CD4-positive, alpha-beta T cell treated with Interleukin-2 at 100 ng/mL for 4 hours (primary cell): ENCODE results near the gene ATOH8.

Experiments used
- DNase-seq: peaks from one replicate; pipeline ENCODE4 v3.0.0-alpha.2; 2020; ENCODE audit warnings: low spot score

Gene ATOH8

GRCh38 chr2:85736456-85737355, 17.1 kb upstream of the ATOH8 start:
- no peak for DNase-seq

GRCh38 chr2:85737481-85737880, 16.3 kb upstream of the ATOH8 start:
- no peak for DNase-seq

- no peak for DNase-seq
Observed at GRCh38 chr2:85737961-85738360, 15.8 kb upstream of the ATOH8 start.

- no peak for DNase-seq
Observed at GRCh38 chr2:85740193-85740592, 13.6 kb upstream of the ATOH8 start.

- no peak for DNase-seq
Observed at GRCh38 chr2:85741211-85741832, 12.5 kb upstream of the ATOH8 start.

GRCh38 chr2:85741833-85742455, 11.8 kb upstream of the ATOH8 start:
- DNase-seq, result no peak

- no peak for DNase-seq
Observed at GRCh38 chr2:85743304-85743978, 10.3 kb upstream of the ATOH8 start.

- DNase-seq, result no peak
Observed at GRCh38 chr2:85744055-85744454, 9.7 kb upstream of the ATOH8 start.

- DNase-seq, result no peak
Observed at GRCh38 chr2:85744741-85745601, 8.8 kb upstream of the ATOH8 start.

- no peak for DNase-seq
Observed at GRCh38 chr2:85745619-85746018, 8.2 kb upstream of the ATOH8 start.

- no peak for DNase-seq
Observed at GRCh38 chr2:85746321-85747004, 7.3 kb upstream of the ATOH8 start.

- no peak for DNase-seq
Observed at GRCh38 chr2:85747441-85747840, 6.3 kb upstream of the ATOH8 start.

GRCh38 chr2:85748039-85748734, 5.6 kb upstream of the ATOH8 start:
- no peak for DNase-seq

GRCh38 chr2:85748985-85749875, 4.6 kb upstream of the ATOH8 start:
- DNase-seq, result no peak

- DNase-seq, result peak; percentile 43
Observed at GRCh38 chr2:85750587-85751575, 2.9 kb upstream of the ATOH8 start.

GRCh38 chr2:85751627-85752026, 2.2 kb upstream of the ATOH8 start:
- DNase-seq, result no peak

GRCh38 chr2:85753035-85753524, 711 bp upstream of the ATOH8 start:
- DNase-seq, result no peak
